Bronchial epithelial cell (primary cell): ENCODE measurements around the gene LDLRAD4. TPM values are rescaled to one million over a fixed set of nuclear protein-coding genes. Genes with fewer than 3 reads are reported as not detected.

Source experiments
- DNase-seq: peaks from one replicate; pipeline ENCODE4 v3.0.0-alpha.2; 2010; ENCODE audit warnings: low read depth
- FAIRE-seq: peaks from 2 replicates; lab custom pipeline; 2011; peaks lifted over from hg19 to GRCh38; lab: Jason Lieb, UNC
- H3K27me3 ChIP-seq: 2 replicates; pipeline ENCODE4 v1.5.1; 2011; ENCODE audit warnings: low read length; ENCODE audit not compliant: control insufficient read depth, insufficient read depth
- H3K36me3 ChIP-seq: 2 replicates; pipeline ENCODE4 v1.5.1; 2011; ENCODE audit warnings: low read length; ENCODE audit not compliant: control insufficient read depth, insufficient read depth
- H3K4me3 ChIP-seq: 2 replicates; pipeline ENCODE4 v1.5.1; 2011; ENCODE audit warnings: mild to moderate bottlenecking, low read depth, low read length, control low read depth
- total RNA-seq: library from RNA; depleted of rRNA; stranded (reverse); fragments of >200 nt; gene quantifications from 2 replicates; pipeline ENCODE4 v1.2.1, GENCODE V29; 2014
- TF ChIP-seq, protein P1 (sequence below): IDR thresholded peaks from 2 replicates; pipeline ENCODE4 v1.5.1; 2011; ENCODE audit warnings: mild to moderate bottlenecking, moderate library complexity, low read length, control low read depth, inconsistent platforms; ENCODE audit not compliant: insufficient read depth, severe bottlenecking

The LDLRAD4 gene
- total RNA-seq, 1 donor from 2014 or later = not detected

DNA sequence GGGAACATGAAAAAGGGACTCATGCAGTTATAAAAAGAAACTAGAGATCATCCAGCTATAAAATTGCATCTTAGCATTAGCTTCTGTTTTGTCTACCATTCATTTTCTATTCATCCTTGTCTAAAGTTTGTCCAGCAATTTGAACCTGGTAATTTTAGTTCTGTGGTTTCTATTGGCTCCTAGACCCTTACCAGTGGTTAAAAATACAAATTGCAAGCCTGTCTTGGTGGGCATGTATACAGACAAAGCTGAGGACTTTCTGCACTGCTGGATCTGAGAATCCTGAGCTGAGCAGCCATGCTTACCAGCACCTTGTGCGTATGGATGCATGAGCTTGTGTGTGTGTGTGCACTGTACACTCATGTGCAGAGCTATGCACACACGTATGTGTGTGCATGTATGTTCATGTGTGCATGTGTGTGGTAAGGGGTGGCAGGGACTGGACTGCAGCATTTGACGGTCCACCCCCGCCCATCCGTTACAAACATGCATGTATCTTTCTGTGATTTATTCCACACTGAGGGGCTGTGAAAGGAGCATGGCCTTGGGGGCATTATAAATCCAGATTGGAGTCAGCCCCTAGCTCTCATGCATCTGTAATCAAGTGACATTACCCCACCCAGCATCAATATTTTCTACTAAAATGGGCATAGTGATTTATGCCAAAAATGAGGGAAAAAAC lies 363.1 kb downstream of the LDLRAD4 start:
- TF ChIP-seq, protein P1, sequence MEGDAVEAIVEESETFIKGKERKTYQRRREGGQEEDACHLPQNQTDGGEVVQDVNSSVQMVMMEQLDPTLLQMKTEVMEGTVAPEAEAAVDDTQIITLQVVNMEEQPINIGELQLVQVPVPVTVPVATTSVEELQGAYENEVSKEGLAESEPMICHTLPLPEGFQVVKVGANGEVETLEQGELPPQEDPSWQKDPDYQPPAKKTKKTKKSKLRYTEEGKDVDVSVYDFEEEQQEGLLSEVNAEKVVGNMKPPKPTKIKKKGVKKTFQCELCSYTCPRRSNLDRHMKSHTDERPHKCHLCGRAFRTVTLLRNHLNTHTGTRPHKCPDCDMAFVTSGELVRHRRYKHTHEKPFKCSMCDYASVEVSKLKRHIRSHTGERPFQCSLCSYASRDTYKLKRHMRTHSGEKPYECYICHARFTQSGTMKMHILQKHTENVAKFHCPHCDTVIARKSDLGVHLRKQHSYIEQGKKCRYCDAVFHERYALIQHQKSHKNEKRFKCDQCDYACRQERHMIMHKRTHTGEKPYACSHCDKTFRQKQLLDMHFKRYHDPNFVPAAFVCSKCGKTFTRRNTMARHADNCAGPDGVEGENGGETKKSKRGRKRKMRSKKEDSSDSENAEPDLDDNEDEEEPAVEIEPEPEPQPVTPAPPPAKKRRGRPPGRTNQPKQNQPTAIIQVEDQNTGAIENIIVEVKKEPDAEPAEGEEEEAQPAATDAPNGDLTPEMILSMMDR = no peak
- Histone ChIP-seq H3K27me3 (no peaks in the 10 kb centered on the region), H3K36me3 (no peaks in the 10 kb centered on the region), H3K4me3 (no peak overlapping the region)
- DNase-seq (no peak), FAIRE-seq (no peak)

DNA sequence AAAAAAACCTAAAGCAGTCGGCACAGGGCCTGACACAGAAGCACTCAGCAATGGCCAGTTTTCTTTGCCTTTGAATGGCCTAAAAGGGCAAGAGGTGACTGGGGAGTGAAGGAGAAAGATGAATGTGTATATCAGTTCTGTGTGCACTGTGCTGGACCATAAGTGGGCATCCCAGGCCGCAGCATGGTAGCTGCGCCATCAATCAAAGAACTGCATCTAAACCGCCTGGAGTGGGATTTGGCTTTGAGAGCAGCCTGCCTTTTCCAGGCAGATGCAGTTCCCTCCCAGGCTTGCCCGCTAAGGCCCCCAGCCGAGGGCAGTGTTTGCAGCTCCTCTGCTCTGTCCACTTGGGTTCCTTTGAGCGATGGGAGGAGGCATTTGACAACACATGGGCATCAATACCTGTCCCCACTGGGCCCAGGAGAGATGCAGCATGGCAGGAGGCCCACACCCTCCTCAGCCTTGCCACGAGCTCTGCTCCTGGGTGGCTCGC lies 363.7 kb downstream of the LDLRAD4 start:
- Histone ChIP-seq H3K27me3 (no peaks in the 10 kb centered on the region), H3K4me3 (no peak overlapping the region), H3K36me3 (no peaks in the 10 kb centered on the region)
- TF ChIP-seq, protein P1 = no peak
- FAIRE-seq (no peak), DNase-seq (no peak)

DNA sequence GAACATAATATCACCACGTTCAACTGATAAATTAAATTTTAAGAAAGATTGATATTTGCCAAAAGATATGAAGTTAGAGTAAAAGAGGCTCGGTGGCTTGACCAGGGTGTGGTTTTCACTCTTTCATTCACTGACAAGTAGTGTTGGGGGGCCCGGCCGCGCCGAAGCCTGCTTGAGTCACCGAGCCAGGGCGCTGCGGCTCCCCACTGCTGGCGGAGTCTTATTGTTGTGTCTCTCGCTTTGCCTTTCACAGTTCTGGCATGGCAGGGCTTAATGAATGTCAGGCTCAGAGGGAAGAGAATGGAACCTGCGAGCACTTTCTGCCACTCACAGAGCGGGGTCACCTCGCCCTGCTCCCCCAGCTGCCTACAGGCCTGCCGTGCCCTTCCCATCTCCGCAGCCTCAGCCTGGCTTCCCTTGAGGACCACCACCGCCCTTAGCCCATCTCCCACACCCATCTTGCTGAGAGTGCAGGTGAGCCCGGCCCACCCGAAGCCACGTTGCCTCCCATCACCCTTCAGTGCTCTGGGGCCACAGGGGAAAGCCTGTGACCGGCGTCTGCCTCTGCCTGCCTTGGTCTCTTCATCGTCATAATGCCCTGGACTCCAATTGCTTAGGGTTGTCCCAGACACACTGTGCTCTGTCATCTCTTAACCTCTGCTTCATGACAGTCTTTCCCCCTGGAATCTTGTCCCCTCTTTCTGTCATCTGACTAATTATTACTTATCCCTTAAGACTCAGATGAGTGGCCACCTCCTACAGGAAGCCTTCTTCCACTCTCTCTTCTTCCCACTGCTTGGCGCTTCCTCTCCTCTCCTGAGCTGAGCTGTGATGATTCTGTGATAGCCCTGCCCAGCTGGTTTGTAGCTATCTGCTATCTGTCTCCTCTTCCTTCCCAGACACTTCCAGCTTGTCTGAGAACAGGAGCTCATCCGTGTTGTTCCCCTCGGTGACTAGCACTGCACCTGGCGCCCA lies 365.3 kb downstream of the LDLRAD4 start:
- TF ChIP-seq, protein P1 = no peak
- FAIRE-seq (no peak), DNase-seq (no peak)
- H3K36me3 ChIP-seq = no peaks in the 10 kb centered on the region
- H3K4me3 ChIP-seq = no peak overlapping the region
- H3K27me3 ChIP-seq = no peaks in the 10 kb centered on the region

DNA sequence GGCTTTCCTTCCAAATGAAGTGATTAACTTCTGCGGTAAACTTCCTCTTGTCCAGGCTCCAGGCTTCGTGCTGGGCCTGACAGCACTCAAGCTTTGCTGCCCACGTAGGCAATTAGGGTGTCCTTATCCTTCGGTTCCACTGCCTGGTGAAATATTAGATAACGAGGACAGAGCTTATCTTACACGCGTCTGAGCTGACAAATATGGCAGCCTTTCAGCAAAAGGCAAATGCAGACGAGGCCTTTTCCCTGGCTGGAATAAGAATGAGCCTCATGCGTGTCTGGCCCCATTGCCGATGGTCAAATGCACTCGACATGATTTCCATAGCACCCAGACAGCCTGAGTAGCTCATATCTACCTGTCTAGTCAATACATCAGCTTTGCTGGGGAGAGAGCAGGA lies 366.3 kb downstream of the LDLRAD4 start:
- FAIRE-seq = no peak
- Histone ChIP-seq H3K36me3 (no peaks in the 10 kb centered on the region), H3K4me3 (no peak overlapping the region), H3K27me3 (no peaks in the 10 kb centered on the region)
- TF ChIP-seq, protein P1 = no peak
- no peak for DNase-seq

DNA sequence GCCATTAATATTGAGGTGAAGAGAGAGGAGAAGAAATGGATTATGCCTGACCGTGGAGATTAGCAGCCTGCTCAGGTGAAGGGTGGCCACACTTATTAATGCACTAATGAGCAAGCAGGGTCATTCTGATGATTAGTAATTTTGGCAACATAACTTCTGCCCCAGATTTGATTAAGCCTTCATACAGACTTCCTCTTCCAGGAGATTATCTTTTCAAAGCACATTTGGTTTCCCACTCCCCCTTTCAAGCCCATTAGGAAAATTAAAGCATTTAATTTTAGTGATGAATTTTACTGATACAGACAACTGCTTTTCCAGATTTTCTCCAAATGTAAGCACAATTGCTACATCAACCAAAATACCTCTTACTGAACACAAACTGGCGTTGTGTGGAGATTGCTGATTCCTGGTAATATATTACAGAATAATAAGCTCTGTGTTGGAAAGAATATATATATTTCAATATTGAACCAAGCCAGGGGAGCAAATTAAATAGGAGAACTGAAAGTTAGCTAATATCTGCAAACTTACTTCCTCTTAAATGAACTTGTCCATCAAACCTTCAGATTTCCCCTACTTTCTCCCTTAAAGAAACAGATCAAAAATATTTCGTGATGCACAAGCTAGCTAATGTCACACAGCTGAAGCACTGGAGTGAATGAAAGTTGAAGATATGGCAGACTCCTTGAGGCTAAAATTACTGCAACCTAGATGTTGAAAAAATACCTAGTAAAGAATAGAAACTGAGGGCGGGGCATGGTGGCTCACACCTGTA lies 367.0 kb downstream of the LDLRAD4 start:
- TF ChIP-seq, protein P1 = no peak
- Histone ChIP-seq H3K36me3 (no peaks in the 10 kb centered on the region), H3K27me3 (no peaks in the 10 kb centered on the region), H3K4me3 (no peak overlapping the region)
- DNase-seq = no peak
- no peak for FAIRE-seq
